ENCODE measurements around the gene CREBL2.
"Not testable (repeated sequence)": the region's sequence is repeated elsewhere in the genome, so short reads cannot be mapped to it uniquely, and the experiment has no call there.

Gene CREBL2

DNA sequence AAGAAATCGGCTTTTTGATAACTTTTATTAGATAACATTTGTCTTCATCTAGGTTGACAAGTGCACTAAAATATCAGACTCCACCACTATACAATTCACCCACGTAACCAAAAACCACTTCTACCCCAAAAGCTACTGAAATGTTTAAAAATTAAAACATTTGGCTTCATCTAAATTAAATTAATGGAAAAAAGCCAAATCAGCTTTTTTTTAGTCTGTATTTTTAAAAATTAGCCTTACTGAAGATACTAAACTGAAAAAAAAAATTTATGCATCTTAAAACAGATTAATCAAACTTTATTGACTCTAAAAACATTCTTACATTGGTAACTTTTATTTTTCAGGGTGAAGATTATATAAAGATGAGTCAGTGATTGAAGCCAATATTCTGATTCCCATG, 30.0 kb downstream of the CREBL2 start:
- DNase-seq = no peak

DNA sequence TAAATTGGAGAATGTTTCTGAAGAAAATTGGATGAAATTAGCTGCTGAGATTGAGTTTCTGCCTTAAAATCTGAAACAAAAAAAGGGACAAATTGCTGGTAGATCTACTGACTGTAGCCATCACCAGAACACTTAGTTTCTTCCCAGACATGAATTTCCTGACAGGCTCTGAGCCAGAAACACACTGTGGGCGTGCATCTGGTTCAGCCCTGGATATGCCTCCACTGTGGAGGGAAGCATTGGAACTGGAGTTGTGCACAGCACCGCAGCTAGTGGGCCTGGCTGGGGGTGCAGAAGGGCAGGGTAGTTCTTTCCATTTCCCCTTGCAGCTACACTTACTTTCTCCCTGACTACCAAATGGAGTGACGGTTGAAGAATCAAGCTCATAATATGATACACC, 31.2 kb downstream of the CREBL2 start:
- DNase-seq = no peak

DNA sequence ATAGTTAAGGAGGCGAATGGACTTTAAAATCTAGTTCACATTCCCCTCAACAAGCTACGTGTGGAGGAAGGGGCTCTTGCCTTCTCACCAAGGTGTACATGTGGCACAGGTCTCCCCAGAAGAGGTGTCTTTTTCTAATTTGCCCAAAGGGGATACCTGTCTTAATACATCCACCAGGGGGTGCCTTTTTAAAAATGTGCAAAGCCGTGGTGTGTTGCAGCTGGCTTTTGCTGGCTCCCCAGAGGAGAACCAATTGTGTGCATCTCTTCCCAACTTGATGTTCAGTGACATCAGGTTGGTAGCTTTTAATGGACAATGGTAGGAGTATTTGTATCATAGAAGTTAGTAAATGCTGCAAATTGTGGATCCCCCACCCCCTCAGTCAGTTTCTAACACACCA, 33.8 kb downstream of the CREBL2 start:
- no peak for DNase-seq

DNA sequence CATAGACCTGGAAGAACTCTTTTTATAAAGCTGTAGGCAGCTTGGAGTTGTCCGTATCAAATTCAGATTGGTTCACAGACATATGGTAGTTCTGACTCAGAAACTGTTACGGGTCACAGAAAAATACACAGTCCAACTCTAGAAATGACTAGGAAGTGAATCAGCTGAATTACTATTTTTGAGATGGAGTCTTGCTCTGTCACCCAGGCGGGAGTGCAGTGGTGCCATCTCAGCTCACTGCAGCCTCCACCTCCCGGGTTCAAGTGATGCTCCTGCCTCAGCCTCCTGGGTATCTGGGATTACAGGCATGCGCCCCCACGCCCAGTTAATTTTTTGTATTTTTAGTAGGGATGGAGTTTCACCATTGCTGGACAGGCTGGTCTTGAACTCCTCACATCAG, 34.3 kb downstream of the CREBL2 start:
- not testable (repeated sequence) for DNase-seq

DNA sequence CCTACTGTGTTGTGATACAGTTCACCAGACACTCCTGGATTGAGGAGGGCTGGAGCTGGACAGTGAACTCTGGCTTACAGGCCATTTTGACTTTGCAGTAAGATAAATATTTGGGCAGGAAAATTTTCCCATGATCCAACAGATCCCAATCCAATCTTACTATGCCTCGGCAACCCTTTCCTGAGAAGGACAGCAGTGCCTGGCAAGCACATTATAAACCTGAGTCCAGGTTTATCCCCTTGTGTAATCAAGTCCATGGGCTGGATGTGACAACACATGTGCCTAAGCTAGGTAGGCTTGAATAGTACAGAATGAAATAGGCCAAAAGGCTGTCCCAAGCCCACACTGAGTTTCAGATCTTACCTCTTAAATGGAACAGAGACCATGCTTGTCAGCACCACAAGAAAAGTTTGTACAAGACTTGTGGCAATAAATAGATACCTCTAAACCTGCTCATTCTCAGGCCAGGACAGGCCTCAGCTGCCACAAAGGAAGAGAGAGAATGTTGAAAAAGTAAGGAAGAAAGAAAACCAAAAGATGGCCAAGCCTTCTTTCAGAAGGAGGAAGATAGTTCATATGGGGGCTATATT, 34.9 kb downstream of the CREBL2 start:
- DNase-seq = no peak

DNA sequence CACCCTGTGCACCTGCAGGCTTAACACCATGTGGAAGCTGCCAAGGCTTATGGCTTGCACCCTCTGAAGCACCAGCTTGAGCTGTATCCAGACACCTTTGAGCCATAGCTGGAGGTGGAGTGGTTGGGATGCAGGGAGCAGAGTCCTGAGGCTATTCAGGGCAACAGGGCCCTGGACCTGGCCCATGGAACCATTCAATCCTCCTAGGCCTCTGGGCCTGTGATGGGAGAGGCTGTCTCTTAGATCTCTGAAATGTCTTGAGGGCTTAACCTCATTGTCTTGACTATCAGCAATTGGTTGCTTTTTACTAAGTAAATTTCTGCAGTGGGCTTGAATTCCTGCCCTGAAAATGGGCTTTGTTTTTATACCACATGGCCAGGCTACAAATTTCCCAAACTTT, 36.6 kb downstream of the CREBL2 start:
- no peak for DNase-seq

DNA sequence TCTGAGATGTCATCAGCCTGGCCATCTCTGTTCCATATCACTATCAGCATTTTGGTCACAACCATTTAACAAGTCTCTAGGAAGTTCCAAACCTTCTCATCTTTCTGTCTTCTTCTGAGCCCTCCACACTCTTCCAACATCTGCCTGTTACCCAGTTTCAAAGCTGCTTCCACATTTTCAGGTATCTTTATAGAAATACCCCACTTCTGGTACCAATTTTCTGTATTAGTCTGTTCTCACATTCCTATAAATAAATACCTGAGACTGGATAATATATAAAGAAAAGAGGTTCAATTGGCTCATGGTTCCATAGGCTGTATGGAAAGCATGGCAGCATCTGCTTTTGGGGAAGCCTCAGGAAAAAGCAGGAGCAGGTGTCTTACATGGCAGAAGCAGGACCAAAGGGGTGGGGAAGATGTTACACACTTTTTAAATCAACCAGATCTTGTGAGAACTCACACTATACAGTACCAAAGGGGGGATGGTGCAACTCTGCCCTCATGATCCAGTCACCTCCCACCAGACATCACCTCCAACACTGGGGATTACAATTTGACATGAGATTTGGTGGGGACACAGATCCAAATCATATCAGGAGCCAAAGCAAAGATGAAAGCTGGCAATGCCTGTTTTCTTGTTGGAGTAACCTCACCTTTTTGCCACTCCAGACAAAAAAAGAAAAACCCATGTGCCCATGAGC, 37.4 kb downstream of the CREBL2 start:
- DNase-seq = no peak

DNA sequence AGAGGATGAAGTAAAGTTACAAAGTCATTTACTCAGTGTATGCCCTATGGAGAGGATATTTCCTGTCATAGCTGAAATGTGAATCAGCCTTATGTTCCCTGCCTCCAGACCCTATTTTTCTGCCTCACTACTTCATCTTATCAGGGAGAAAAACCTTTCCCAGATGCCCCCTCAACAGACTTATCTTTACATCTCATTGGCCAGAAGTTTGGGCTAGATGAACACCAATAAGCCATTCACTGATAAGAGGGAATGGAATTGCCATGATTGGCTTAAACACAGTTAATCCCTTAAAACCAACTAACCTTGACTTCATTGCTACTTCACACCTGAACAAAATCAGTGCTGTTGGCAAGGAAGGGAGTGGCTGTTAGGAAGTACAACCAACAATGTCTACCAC, 40.1 kb downstream of the CREBL2 start:
- no peak for DNase-seq

DNA sequence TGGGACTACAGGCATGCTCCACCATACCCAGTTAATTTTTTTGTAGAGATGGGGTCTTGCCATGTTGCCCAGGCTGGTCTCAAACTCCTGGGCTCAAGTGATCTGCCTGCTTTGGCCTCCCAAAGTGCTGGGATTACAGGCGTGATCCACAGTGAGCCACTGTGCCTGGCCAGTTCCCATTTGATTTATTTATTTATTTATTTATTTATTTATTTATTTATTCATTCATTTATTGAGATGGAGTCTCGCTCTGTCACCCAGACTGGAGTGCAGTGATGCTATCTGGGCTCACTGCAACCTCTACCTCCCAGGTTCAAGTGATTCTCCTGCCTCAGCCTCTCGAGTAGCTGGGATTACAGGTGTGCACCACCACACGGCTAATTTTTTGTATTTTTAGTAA, 41.0 kb downstream of the CREBL2 start:
- DNase-seq = not testable (repeated sequence)

DNA sequence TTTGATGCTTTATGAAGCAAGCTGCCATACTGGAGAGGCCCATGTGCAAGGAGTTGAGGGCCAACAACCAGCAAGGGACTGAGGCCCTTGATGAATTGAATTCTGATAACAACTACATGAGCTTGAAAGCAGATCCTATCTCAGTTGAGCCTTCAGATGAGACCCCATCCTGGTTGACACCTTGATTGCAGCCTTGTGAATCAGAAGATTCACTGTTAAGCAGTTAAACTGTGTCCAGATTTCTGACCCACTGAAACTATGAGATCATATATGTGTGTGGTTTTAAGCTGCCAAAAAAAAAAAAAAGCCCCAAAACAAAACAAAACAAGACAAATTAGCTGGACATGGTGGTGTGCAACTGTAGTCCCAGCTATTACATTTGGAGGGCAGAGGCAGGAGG, 42.2 kb downstream of the CREBL2 start:
- DNase-seq = no peak

DNA sequence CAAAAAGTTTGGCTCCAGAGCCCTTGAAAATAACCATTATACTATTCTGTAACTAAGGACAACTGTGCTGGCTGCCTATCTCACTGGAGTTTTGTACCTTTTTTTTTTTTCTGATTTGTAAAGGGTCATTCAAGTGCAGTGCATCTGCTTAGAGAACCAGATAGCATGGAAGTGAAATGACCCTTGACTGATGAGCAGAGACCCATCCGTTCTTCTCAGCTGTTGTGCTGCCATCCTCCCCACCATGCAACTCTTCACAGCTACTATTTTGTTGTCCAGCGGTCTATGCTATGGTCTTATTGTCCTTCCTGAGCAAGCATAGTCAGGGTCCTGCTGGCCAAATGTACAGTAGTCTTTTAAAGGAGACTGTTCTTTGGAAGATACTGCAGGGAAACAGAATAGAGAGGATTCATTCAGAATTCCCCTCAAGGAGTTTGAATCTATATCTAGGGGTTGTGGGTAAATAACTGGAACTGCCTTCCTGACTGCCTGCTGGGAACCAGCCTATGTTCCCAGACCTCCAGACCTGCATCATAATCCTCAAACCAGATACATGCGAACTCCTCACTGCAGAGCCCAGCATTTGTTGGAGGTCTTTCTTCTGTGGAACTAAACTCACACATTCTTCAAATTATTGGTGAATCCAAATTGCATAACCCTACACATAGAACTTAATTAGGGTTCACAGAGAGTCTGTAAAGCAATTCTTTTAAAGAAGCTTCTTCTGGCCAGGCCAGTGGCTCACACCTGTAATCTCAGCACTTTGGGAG, 43.2 kb downstream of the CREBL2 start:
- DNase-seq = no peak

DNA sequence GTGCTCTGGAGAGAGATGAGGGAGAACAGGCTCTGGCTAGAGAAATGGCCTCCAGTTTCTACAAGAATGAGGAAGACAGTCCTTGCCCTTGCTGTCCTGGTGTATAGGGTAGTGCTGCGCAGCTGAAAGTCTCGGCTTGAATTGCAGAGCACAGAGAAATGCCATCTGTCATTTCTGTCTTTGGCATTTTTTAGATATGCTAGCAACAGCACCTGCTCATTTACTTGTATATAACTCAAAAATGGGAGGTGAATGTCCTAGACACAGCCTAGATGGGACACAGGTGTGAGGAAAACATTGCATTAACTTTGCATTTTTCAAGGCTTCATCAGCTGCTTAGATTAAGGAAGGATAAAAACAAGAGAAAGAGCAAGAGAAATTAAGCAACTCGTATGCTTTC, 48.5 kb downstream of the CREBL2 start:
- DNase-seq = no peak

DNA sequence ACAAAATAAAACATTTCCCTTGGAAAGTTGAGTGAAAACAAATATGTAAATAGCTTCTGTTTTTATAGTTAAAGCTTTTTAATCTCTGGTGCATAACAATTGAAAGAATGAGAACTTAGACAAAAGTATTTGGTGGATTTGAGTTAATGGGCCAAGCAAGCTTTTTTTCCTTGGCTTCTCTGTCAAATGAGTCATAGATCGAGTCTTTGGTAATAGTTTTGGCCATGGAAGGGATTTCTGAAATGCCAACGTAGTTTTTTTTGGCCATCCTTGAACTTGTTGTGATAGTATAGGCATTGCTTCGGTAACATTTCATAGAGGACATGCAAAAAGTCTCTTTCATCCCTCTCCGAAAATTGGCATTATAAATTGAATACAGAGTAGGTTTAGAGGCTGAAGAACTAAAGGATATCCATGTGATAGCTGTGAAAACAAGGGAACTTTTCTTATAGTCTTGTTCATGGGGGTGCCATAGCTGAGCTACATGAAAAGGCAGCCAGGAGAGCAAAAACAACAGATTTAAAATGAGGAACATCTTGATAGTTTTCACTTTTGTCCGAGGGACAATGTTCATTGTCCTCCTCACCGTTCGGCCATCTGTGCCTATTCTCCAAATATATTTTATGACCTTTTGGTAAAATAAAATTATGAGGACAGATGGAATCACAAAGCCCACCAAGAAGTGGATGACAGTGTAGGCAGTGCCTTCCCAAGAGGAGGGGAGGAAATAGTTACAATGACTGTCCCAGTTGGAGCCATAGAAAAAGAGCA, 49.6 kb downstream of the CREBL2 start:
- DNase-seq = no peak

DNA sequence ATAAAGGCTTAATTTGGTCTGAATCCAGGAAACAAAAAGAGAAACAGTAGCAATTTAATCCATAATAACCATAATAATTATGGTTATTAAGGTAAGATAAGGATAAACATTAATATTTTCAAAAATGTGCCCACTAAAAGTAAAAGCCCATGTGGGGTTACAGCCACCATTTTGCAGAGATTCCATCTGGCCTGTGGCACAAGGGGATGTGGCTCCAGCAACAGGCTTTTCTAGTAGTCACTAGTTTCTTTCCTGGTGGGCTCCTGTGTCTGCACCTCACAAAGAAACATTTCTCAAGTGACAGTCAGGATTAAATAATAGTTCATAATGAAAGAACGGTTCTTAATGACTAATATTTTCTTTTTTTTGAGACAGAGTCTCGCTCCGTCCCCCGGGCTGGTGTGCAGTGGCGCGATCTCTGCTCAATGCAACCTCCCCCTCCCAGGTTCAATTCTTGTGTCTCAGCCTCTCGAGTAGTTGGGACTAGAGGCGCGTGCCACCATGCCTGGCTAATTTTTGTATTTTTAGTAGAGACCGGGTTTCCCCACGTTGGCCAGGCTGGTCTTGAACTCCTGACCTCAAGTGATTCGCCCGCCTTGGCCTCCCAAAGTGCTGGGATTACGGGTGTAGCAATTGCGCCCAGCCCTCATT, 52.1 kb downstream of the CREBL2 start:
- no peak for DNase-seq

DNA sequence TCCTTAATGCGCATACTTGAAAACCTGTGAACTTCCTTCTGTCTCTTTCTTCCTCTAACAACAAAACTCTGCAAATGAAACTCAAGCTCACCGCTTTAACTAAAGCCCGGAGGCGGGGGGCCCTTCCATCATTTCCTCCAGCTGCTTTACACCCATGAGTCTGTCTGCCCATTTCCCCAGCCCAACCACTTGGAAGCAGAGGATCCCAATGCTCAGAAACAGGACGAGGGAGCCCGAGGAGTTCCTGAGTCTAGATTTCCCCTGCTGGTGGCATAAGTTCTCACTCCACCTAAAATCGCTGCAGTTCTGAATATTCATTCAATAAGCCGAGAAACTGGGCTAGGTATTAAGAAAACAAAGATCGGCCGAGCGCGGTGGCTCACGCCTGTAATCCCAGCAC, 53.5 kb downstream of the CREBL2 start:
- DNase-seq = no peak

DNA sequence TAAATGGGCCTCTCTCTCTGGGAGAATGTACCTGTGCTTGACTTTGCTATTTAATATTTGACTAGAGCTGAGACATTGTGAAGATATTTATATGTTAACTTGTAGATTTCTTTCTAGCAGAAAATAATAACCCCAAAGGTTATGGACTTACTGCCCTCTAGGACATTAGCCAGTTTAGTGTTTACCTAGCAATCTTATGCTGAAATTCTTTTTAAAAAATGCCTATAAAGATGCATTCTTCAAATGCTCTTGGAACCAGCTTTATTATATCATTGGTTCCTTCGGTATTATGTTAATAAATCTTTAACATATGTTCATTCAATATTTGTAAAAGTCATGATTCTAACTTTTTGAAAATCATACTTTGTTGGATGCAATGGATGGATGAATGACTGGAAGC, 56.3 kb downstream of the CREBL2 start:
- no peak for DNase-seq

DNA sequence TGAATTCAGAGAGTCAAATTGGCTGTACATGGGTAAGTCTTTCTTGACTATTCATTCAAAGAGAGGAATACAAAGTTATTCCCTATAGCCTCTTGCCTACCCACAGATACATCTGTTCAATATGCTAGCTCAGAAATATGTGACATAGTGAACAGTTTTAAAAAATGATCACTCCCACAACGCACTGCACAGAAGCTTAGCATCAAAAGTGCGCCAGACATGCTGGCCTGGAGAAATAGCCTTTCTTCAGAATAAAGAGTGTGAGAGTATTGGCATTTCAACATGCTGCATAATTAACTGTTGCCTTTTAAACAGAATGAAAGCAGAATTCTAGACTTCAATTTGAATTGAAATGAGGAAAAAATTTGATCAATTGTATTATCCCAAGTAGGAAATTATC, 57.3 kb downstream of the CREBL2 start:
- DNase-seq = no peak

DNA sequence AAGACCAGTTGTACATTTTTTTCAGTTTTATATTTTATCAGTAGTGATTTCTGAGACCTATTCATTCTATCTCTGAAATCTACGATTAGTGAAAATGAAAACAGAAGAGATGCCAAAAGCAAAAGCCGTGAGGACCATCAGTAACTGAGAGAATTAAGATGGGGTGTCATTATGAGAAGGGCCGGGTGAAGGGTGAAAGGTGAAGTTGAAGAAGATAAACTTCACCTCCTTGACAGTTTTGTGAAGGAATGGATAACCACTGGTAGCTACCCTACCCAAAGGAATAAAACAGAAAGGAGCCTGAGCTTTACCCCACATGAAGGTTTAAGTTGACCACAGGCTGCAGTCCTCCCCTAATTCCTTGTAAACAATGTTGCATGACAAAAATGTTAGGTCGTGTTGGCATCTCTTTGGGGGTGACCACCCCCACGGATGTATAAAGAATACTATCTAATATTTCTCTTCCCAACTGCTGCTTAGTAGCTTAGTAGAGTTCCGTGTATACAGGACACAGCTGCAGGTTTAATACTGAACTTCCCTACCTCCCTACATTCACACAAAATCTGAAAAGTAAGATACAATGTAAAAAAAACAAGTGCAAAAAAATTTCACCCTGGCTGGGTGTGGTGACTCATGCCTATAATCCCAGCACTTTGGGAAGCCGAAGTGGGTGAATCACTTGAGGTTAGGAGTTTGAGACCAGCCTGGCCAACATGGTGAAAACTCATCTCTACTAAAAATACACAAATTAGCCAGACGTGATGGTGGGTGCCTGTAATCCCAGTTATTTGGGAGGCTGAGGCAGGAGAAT, 60.4 kb downstream of the CREBL2 start:
- no peak for DNase-seq

DNA sequence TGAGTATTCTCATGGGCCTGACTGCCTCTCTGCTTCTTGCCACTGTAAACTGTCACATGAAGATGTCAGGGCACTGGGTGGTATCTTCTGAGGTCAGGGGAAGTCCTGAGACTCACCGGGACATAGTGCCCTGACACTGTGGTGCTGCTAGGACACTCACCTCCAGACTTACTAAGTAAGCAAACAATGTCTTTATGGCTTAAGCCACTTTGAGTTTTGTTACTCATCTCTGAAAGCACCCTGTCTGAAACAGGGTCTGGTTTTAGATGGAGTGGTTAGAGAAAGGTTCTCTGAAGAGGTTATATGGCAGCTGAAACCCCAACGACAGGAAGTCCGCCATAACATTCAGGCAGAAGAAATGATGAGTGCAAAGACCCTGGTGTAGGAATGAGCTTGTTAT, 61.6 kb downstream of the CREBL2 start:
- no peak for DNase-seq

DNA sequence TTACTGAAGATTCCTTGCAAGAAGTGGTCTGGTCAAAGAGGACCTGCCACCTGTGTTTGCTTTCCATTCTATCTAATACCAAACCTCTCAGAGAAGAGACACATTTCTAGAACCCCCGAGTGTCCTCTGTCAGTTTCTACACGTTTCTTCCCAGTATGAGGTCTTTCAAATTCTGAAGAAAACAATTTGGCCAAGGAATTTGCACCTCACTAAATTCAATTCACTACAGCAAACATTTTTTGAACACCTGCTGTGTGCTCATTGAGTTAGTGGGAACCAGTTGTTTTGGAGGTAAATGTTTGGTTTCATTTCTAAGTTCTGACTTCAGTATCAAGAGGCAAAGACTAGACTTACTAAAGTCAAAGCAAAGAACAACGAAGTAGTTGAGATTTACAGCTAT, 64.9 kb downstream of the CREBL2 start:
- no peak for DNase-seq

DNA sequence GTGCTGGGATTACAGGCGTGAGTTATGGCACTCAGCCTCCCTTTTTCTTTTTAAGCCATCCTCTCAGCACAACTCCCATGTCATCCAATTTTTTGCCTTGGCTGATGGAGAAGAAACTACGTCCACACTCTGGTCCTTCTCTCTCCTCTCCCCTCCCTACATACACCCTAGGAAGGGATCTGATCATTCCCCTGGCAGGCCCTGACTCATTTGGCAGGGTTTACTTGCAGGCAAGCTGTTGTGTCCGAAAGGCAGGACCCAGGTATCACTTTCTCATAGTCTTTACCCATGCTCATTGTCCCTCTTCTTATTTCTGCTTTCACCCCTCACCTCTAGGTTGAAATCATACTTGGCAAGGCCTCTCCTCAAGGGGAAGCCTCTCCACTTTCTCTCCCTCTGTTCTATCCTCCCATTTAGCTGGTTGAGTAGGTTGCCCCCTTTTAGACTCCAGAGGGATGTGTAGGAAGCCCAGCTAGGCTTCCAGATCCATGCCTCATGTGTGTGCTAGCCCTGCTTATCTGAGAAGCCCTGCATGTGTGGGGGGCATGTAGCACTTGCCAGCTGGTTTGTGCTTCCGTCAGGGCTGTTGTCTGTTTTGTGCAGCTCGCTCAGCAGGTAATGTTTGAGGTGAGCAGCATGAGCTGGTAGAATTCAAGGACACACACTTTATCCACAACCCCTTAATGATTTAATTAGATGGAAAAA, 69.5 kb downstream of the CREBL2 start:
- no peak for DNase-seq

DNA sequence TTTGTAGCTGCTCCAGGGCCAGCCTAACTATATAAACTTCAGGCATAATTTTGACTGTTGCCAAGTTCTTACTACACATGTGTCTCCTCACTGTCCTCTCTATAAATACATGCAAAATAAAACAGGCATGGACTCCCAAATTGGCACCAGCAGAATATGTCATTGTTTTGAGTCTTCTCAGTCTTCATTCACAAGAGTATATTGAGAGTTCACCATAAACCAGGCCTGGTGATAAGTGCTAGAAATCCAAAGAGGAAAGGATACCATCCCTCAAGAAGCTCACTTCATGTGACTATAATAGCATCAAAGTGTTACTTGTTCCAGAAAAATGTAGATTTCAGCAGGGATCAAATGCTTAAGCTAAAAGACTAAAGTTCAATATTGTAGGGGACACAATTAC, 70.6 kb downstream of the CREBL2 start:
- DNase-seq = no peak
